Measurements from ENCODE around the gene CST4. TPM values are rescaled to one million over a fixed set of nuclear protein-coding genes. Genes with fewer than 3 reads are reported as not detected.

Gene CST4
- total RNA-seq, 4 donors from 2014 or later = not detected

- Histone ChIP-seq H3K4me3 (no peak overlapping the region), H3K4me1 (peaks cover 9 to 32% (median 12%) of the 10 kb centered on the region in 3 donors), H3K36me3 (no peaks in the 10 kb centered on the region), H3K9me3 (no peaks in the 10 kb centered on the region), H3K27ac (no peak overlapping the region), H3K27me3 (no peaks in the 10 kb centered on the region)
- DNase-seq = no peak
- WGBS, 2 donors = 63% methylated on average over 1 of the region's 1 CpG
- TF ChIP-seq POLR2A (IDR thresholded peaks at IDR 0.05) (no peak), CTCF (IDR thresholded peaks at IDR 0.05) (no peak)
- intact Hi-C loops (cut with DNase I) = no loop called here
Observed at GRCh38 chr20:23645575-23645974, 43.3 kb downstream of the CST4 start.

- Histone ChIP-seq H3K27ac (no peak overlapping the region), H3K36me3 (no peaks in the 10 kb centered on the region), H3K9me3 (no peaks in the 10 kb centered on the region), H3K4me1 (peaks cover 9 to 43% (median 20%) of the 10 kb centered on the region in 3 donors), H3K4me3 (no peak overlapping the region), H3K27me3 (no peaks in the 10 kb centered on the region)
- intact Hi-C loops (cut with DNase I) = no loop called here
- no peak for TF ChIP-seq POLR2A (IDR thresholded peaks at IDR 0.05)
- DNase-seq = no peak
- 89 to 92% methylated on average over 7 of the region's 7 CpGs for WGBS, 2 donors
Observed at GRCh38 chr20:23644164-23644563, 44.7 kb downstream of the CST4 start.

- no peaks in the 10 kb centered on the region for H3K9me3 ChIP-seq
- H3K4me1 ChIP-seq = peaks cover 9 to 48% (median 20%) of the 10 kb centered on the region in 3 donors
- no peaks in the 10 kb centered on the region for H3K27me3 ChIP-seq
- no peaks in the 10 kb centered on the region for H3K36me3 ChIP-seq
- H3K4me3 ChIP-seq = no peak overlapping the region
- no peak overlapping the region for H3K27ac ChIP-seq
- WGBS, 2 donors = 70 to 88% methylated on average over 6 of the region's 6 CpGs
- DNase-seq = no peak
- TF ChIP-seq CTCF (IDR thresholded peaks at IDR 0.05) = no peak
- no peak for TF ChIP-seq POLR2A (IDR thresholded peaks at IDR 0.05)
- intact Hi-C loops (cut with DNase I) = no loop called here
Observed at GRCh38 chr20:23643659-23644058, 45.2 kb downstream of the CST4 start.

GRCh38 chr20:23641936-23642751 lies 46.7 kb downstream of the CST4 start:
- DNase-seq = no peak
- H3K9me3 ChIP-seq = no peaks in the 10 kb centered on the region
- peak overlapping the region; percentile 1 to 56 (median 45) for H3K27ac ChIP-seq
- no peaks in the 10 kb centered on the region for H3K36me3 ChIP-seq
- intact Hi-C loops (cut with DNase I) = no loop called here
- H3K4me3 ChIP-seq = no peak overlapping the region
- H3K27me3 ChIP-seq = no peaks in the 10 kb centered on the region
- 58 to 67% methylated on average over 10 to 11 of the region's 12 CpGs for WGBS, 2 donors
- H3K4me1 ChIP-seq = peaks cover 9 to 56% (median 20%) of the 10 kb centered on the region in 3 donors
- TF ChIP-seq POLR2A (IDR thresholded peaks at IDR 0.05) (no peak), CTCF (IDR thresholded peaks at IDR 0.05) (no peak)

GRCh38 chr20:23640671-23641667 lies 47.9 kb downstream of the CST4 start:
- no peaks in the 10 kb centered on the region for H3K9me3 ChIP-seq
- H3K4me1 ChIP-seq = peaks cover 17 to 56% (median 26%) of the 10 kb centered on the region in 3 donors
- no peak overlapping the region for H3K4me3 ChIP-seq
- H3K36me3 ChIP-seq = no peaks in the 10 kb centered on the region
- intact Hi-C loops (cut with DNase I) = no loop called here
- 77 to 94% methylated on average over 3 to 7 of the region's 11 CpGs for WGBS, 2 donors
- DNase-seq = no peak
- H3K27me3 ChIP-seq = no peaks in the 10 kb centered on the region
- TF ChIP-seq CTCF (IDR thresholded peaks at IDR 0.05) = no peak
- H3K27ac ChIP-seq = peak overlapping the region in 2 of 4 donors; percentile 39 to 54

Measured in esophagus squamous epithelium (tissue), 5 donors.